PFSK-1 (cell line): ENCODE results near the gene OR2C3.

Source experiments
- FOXP2 ChIP-seq: optimal IDR thresholded peaks from 2 replicates; pipeline ENCODE3; 2011; ENCODE audit warnings: borderline replicate concordance, control low read depth, inconsistent platforms; ENCODE audit not compliant: insufficient read depth; ENCODE audit errors: extremely low read length, extremely low read depth
- POLR2AphosphoS5 ChIP-seq: IDR thresholded peaks from 2 replicates; pipeline ENCODE4 v1.6.1; 2012; ENCODE audit warnings: low read depth, mild to moderate bottlenecking, control low read depth, low read length, moderate library complexity
- SIN3A ChIP-seq: IDR thresholded peaks from 2 replicates; pipeline ENCODE4 v1.6.1; 2012; ENCODE audit warnings: mild to moderate bottlenecking, low read length, moderate library complexity, borderline replicate concordance; ENCODE audit not compliant: insufficient read depth
- TAF1 ChIP-seq: IDR thresholded peaks from 2 replicates; pipeline ENCODE4 v1.6.1; 2012; ENCODE audit warnings: low read length, control low read depth, borderline replicate concordance; ENCODE audit not compliant: insufficient read depth
- TF ChIP-seq, protein P1 (sequence below), 2 experiments: IDR thresholded peaks; 2 replicates each; pipeline versions ENCODE4 v1.6.1 to v1.8.0; 2011 to 2012; ENCODE audit warnings: low read depth in 2 of 2, low read length in 2 of 2, control low read depth in 1 of 2, inconsistent platforms in 1 of 2, mild to moderate bottlenecking in 1 of 2, moderate library complexity in 1 of 2; ENCODE audit not compliant: insufficient read depth in 1 of 2

OR2C3 gene

DNA sequence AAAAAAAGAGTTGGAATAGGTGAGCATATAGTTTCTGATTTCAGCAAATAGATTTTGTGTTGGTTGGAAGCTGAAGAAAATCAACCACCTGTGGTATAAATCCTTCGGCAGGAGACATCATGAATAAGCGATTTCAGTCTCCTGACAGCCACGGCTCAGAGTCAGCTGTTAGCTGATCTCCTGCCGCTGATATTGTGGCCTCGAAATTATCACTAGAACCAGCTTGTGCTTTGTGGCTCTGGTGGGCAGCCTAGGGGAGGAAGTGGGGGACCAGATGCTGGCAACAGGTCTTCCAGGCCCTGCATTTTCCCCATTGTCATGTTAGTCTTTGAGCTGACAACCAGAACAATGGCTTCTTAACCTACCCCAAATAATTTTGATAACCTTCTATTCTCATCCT lies 11.9 kb upstream of the OR2C3 start:
- TF ChIP-seq SIN3A, result no peak
- TF ChIP-seq TAF1, result no peak
- TF ChIP-seq FOXP2, result no peak
- TF ChIP-seq, protein P1, sequence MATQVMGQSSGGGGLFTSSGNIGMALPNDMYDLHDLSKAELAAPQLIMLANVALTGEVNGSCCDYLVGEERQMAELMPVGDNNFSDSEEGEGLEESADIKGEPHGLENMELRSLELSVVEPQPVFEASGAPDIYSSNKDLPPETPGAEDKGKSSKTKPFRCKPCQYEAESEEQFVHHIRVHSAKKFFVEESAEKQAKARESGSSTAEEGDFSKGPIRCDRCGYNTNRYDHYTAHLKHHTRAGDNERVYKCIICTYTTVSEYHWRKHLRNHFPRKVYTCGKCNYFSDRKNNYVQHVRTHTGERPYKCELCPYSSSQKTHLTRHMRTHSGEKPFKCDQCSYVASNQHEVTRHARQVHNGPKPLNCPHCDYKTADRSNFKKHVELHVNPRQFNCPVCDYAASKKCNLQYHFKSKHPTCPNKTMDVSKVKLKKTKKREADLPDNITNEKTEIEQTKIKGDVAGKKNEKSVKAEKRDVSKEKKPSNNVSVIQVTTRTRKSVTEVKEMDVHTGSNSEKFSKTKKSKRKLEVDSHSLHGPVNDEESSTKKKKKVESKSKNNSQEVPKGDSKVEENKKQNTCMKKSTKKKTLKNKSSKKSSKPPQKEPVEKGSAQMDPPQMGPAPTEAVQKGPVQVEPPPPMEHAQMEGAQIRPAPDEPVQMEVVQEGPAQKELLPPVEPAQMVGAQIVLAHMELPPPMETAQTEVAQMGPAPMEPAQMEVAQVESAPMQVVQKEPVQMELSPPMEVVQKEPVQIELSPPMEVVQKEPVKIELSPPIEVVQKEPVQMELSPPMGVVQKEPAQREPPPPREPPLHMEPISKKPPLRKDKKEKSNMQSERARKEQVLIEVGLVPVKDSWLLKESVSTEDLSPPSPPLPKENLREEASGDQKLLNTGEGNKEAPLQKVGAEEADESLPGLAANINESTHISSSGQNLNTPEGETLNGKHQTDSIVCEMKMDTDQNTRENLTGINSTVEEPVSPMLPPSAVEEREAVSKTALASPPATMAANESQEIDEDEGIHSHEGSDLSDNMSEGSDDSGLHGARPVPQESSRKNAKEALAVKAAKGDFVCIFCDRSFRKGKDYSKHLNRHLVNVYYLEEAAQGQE (IDR thresholded peaks at IDR 0.05; ENCODE audit: insufficient read depth in 1 of 2, low read depth in 2 of 2, low read length in 2 of 2), result no peak
- no peak for TF ChIP-seq POLR2AphosphoS5

DNA sequence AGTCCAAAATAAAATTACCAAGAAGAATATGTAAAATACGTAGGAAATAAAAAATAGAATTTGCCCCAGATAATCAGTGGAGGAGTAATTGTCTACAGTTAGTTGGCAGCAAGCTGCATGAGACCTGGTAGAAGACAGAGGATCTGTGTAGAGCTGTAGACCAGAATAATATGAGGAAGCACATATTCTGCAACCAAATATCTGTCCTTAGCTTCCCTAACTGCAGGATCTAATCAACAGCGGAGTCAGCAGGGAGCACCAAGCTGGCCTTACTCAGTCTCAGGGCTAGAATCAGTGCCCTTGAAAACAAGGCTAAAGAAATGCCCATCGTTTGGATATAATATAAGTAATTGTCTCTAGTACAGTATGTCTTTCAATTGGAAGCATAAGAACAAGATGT lies 6.6 kb upstream of the OR2C3 start:
- TF ChIP-seq POLR2AphosphoS5, result no peak
- TF ChIP-seq, protein P1 (IDR thresholded peaks at IDR 0.05; ENCODE audit: insufficient read depth in 1 of 2, low read depth in 2 of 2, low read length in 2 of 2), result no peak
- no peak for TF ChIP-seq TAF1
- no peak for TF ChIP-seq FOXP2
- no peak for TF ChIP-seq SIN3A

DNA sequence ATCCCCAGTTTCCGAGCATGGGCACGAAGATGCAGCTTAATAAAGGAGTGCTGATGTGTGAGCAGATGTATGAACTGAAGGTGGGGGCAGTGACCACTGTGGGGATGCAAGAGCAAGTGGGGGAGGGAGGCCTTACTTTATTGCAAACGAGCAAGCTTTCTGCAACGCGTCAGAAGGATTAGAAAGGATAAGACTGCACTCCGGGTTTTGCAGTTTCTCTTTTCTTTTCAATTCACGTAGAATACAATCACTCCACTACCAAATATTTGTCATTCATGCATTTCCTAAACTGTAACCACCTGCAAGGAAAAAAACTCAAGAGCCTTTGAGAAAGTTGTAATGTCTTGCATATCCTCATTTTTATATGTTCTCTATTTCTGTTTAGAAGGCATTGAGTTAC lies 4.3 kb upstream of the OR2C3 start:
- TF ChIP-seq SIN3A, result no peak
- no peak for TF ChIP-seq TAF1
- TF ChIP-seq, protein P1 (IDR thresholded peaks at IDR 0.05; ENCODE audit: insufficient read depth in 1 of 2, low read depth in 2 of 2, low read length in 2 of 2), result no peak
- no peak for TF ChIP-seq FOXP2
- no peak for TF ChIP-seq POLR2AphosphoS5

DNA sequence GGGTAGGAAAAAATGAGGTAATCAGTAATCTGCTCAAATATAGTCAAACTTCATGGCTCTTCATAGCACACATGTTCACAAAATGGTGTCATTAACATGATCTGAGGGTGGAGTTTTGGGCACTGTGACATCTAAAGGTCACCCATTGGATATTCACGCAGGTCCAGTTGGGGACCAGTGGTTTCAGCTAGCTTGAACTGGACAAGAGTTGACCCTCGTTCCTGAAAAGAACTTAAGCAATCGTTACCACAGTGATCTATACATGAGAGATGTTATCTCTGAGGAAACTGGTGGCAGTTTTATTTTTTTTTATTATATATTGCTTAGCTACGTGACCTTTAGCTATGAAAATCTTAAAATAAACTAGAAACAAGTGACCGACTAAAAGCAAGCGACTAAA lies 3.0 kb upstream of the OR2C3 start:
- TF ChIP-seq SIN3A, result no peak
- TF ChIP-seq POLR2AphosphoS5, result no peak
- no peak for TF ChIP-seq FOXP2
- no peak for TF ChIP-seq TAF1
- TF ChIP-seq, protein P1 (IDR thresholded peaks at IDR 0.05; ENCODE audit: insufficient read depth in 1 of 2, low read depth in 2 of 2, low read length in 2 of 2), result no peak

DNA sequence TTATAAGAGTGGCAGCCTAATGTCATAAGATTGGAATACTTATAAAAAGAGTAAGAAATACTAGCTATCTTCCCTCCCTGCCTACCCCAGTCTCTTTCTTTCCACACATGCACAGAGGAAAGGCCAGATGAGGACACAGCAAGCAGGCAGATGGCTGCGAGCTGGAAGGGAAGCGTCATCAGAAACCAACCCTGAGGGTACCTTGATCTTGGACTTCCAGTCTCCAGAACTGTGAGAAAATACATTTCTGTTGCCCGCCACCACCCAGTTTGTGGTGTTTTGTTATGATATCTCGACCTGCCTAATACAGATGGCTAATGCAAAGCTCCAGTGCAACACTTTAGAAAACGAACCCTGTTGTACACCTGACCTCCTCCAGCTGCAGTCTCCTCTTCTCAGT lies 2.3 kb upstream of the OR2C3 start:
- TF ChIP-seq, protein P1 (IDR thresholded peaks at IDR 0.05; ENCODE audit: insufficient read depth in 1 of 2, low read depth in 2 of 2, low read length in 2 of 2), result no peak
- no peak for TF ChIP-seq POLR2AphosphoS5
- no peak for TF ChIP-seq SIN3A
- TF ChIP-seq TAF1, result no peak
- no peak for TF ChIP-seq FOXP2
